ENCODE results near the gene PLCD4. TPM values are rescaled to one million over a fixed set of nuclear protein-coding genes. Genes with fewer than 3 reads are reported as not detected.

The PLCD4 gene
- 0.33 to 0.59 TPM (median 0.40 TPM) in 5 replicates for total RNA-seq (2022; extraction: Qiagen RNA extraction)

DNA sequence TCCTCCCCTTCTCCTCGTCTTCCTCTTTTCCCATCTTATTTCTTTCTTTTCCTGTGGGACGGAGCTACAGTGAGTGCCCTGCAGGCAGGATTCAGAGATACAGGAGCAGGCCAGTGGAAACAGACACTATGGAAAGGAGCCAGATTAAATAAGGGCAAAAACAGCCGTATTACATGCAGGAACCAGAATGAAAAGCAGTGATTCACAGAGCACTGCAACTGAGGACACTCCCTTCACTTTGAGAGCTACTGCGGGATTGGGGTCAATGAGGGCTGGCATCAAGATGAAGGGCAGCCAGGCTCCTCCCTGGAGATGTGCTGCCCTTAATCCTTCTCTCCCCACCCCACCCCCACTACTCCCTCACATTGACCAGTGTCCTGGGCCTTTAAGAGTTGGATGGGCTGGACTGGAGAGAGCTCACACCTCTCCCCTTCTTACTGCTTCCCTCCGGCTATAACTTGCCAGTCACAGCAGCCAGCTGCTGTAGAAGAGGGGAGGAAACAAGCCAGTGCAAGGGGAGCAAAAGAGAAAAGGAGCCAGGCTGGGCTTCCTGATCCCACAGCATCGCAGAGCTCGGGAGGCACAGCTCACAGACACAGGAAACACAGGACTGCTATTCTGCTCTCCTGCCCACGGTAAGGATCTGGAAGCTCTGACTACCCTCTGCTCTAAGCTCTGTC is at the start of gene PLCD4:
TSS of gene PLCD4 (plus strand) at position 464 of the 680 bp plus-strand sequence. CDS start 7,841 bp downstream, outside the sequence.

DNA sequence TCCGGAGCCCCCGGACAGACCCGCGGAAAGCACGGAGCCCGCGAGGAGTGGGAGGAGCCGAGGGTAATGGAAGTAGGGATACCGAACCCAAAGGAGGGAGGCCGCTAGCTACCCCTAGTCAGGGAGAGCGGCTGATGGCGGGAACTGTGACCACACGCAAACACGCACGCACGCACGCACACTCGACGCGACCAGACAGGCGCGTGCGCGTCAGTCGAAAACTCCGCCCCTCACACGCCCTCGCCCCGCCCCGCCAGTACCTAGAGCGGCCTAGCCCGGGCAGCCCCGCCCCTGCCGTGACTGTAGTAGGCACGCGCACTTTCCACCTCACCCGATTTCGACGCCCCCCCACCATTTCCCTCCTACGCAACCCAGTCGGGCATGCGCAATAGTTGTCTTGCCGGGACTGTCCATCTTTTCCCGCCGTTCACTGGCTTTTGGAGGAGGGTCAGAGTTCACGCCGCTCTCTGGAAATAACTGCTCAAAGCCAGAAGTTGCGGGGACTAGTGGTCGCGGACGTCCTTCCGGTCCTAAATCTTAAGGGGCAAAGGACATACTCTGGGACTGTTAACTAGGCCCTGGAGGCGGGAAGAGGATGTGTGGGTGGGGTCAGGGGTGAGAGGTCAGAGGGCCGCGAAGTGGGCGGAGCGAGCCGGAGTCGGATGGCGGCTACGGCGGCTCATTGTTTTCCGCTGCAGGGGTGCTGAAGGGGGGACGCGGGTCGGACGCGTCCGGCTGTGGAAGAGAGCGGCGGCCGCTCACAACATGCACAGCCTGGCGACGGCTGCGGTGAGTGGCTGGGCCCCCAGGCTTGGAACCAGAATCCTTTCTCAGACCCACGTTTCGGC is 39.3 kb upstream of the PLCD4 start, which contains the start of the genes CNOT9 and USP37:
TSS of gene CNOT9 (plus strand) at position 650 of the 848 bp plus-strand sequence. CDS start at position 766, 116 bp downstream.
TSS of gene USP37 (minus strand) at position 162 of the 848 bp plus-strand sequence. CDS start 9,698 bp downstream, outside the sequence.

DNA sequence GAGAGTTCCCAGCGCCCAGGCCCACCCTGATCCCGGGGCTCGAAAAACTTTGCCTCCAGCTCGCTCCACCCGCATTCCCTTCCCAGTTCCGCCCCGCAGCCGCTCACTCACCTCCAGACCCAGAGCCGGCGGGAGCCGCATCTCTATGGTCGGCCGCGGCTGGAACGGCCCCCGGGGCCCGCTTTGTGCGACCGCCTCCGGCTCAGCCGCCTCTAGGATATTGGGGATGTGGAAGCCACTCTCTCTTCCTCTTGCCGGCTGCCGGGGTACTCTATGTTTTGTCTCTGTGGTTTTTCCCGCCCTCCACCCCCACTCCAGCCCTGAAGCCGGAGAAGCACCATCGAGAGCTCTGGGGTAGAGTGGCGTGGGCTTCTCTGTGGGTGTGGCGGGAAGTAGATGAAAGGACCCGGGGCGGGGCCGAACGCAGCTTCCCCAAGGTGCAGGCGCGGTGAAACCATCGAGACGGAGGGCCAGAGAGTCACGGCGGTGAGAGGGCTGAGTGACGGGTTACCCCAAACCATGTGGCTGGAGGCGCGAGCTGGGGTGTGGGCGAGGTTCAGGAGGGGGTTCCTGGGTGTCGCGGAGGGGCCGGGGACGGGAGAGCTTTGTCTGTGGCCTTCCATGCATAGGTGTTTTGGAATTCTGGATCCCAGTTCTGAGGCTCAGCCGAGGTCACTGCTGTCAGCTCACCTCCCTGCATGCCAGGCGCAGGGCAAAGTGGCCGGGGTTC is 51.7 kb downstream of the PLCD4 start, which contains the start of the genes BCS1L and ZNF142:
TSS of gene BCS1L (plus strand) at position 426 of the 730 bp plus-strand sequence. CDS start 1,305 bp downstream, outside the sequence.
TSS of gene ZNF142 (minus strand) at position 366 of the 730 bp plus-strand sequence. CDS start 3,194 bp downstream, outside the sequence.

DNA sequence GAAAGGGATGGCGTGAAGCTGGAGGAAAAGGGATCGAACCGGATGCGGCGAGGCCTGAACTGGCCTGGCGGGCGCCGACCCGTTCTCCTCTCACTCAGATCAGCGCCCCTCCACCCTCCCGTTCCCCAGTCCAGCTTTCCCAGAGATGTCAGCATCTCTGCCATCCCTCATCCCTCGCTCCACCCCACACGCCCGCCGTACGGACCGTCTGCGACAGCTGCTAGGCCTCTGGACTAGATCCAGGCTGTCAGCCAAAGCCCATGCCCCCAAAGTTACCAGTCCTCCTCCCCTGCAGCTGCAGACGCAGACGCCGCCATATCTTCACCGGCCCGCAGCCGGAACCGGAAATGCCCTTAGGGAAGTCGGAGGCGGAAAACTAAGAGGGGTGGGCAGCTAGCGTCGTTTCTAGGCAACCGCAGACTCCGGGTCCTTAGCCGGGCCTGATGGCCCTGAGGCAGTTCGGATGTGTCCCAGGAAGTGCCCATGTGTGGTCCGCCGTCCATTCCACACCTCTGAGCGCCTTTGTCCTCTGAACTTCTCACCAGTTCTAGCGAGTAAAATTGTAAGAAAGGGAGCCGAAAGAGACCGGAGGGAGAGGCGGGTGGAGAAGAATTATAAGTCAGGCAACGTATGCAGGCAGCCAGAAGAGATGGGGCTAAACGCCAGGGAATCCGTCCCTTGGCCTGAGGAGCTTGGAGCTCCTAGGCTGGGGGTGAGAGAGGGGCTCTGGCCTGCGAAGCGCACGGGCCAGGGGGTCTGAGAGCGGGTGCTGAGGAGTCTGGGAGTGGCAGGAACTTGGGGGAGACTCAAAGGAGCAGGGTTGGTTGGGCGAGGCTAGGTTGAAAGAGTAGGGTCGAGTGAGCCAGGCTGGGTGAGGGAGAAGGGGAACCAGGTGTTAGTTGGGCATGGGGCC is 64.2 kb downstream of the PLCD4 start, which contains the start of the genes RNF25 and STK36:
TSS of gene RNF25 (minus strand) at position 349 of the 913 bp plus-strand sequence. CDS start at position 317, 32 bp downstream.
TSS of gene STK36 (plus strand) at position 433 of the 913 bp plus-strand sequence. CDS start 744 bp downstream, outside the sequence.

Other genes starting within 250 kb of the PLCD4 start
- 0.15 to 0.41 TPM (median 0.28 TPM) in 5 replicates for gene SLC11A1, start 225.6 kb upstream of the PLCD4 start, total RNA-seq (2022; extraction: Qiagen RNA extraction)
- gene CTDSP1, start 208.0 kb upstream of the PLCD4 start, total RNA-seq (2022; extraction: Qiagen RNA extraction): 58.4 to 80.3 TPM (median 74.6 TPM) in 5 replicates
- 0.17 to 0.37 TPM (median 0.25 TPM) in 5 replicates for gene VIL1, start 188.8 kb upstream of the PLCD4 start, total RNA-seq (2022; extraction: Qiagen RNA extraction)
- 4.3 to 5.9 TPM (median 4.8 TPM) in 5 replicates for gene USP37, start 39.5 kb upstream of the PLCD4 start, total RNA-seq (2022; extraction: Qiagen RNA extraction)
- gene CNOT9, start 39.1 kb upstream of the PLCD4 start, total RNA-seq (2022; extraction: Qiagen RNA extraction): 44.4 to 50.5 TPM (median 45.4 TPM) in 5 replicates
- gene ZNF142, start 51.7 kb downstream of the PLCD4 start, total RNA-seq (2022; extraction: Qiagen RNA extraction): 13.3 to 19.9 TPM (median 16.8 TPM) in 5 replicates
- gene BCS1L, start 51.8 kb downstream of the PLCD4 start, total RNA-seq (2022; extraction: Qiagen RNA extraction): 42.9 to 50.7 TPM (median 48.9 TPM) in 5 replicates
- gene RNF25, start 64.1 kb downstream of the PLCD4 start, total RNA-seq (2022; extraction: Qiagen RNA extraction): 42.2 to 48.9 TPM (median 44.7 TPM) in 5 replicates
- gene STK36, start 64.2 kb downstream of the PLCD4 start, total RNA-seq (2022; extraction: Qiagen RNA extraction): 9.6 to 14.8 TPM (median 13.9 TPM) in 5 replicates
- 22.8 to 29.3 TPM (median 26.1 TPM) in 5 replicates for gene TTLL4, start 102.9 kb downstream of the PLCD4 start, total RNA-seq (2022; extraction: Qiagen RNA extraction)
- 0.12 to 0.18 TPM (median 0.15 TPM) in 5 replicates for gene CYP27A1, start 174.2 kb downstream of the PLCD4 start, total RNA-seq (2022; extraction: Qiagen RNA extraction)
- not detected in 5 replicates for gene PRKAG3, start 223.9 kb downstream of the PLCD4 start, total RNA-seq (2022; extraction: Qiagen RNA extraction)